HG02884 (cell line): ENCODE measurements around the gene PCSK4.
"Not testable (repeated sequence)": the region's sequence is repeated elsewhere in the genome, so short reads cannot be mapped to it uniquely, and the experiment has no call there.

Experiments
- ATAC-seq: cut with Tn5 transposase; IDR thresholded peaks from one replicate; pipeline ENCODE4 v1.9.1; 2021; ENCODE audit warnings: mild to moderate bottlenecking, moderate library complexity; ENCODE audit not compliant: unreplicated experiment

PCSK4 gene

DNA sequence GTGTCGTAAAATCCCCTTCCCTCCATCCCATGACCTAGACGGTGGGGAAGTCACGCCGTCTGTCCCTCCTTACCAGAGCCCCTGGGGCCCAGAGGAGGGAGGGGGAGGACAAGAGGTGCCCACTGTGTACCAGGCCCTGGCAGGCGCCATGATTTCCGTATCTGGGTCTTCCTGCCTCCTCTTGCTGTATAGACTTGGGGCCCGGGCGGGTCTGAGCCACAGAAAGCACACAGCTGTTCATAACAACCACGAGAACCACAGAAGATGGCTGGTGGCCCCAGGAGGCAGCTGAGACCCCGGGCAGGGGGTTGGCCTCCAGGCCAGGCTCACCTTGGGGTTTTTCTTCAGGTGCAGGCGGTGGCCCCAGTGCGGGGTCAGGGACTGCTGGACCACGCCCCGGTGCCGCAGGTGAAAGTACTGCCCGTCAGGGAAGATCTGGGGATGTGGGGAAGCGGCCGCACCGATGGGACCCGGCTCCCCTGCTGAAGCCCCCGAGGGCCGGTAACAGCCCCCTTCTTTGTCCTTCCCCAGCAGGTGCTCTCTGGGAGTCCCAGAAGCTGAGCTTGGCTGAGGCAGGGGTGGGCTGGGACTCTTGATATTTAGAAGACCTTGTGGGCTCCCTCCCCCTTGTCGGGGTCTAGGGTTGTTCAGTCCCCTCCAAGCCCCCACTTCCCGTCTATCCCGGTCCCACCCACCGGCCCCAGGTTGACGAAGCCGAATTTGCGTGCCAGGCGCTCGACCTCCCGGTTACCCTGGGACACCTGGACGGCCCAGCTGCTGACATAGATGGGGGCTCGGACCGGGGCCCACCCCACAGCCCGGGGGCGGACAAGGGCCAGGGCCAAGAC, 463 bp downstream of the PCSK4 start:
- ATAC-seq, result no peak

DNA sequence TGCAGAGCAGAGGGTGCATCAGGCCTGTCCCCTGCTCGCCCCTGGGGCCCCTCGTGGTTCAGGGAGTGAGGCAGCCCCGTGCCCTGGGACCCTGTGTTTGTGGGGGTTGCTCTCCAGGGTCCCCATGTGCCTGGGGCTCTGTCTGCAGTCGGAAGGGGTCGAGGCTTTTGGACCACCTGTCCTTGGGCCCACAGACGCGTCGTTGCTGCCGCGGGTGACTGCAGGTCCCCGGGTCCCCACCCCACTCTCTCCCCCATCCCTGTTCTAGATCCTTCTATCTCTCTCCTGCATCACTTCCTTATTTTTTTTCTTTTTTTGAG, 1.9 kb downstream of the PCSK4 start:
- no peak for ATAC-seq

DNA sequence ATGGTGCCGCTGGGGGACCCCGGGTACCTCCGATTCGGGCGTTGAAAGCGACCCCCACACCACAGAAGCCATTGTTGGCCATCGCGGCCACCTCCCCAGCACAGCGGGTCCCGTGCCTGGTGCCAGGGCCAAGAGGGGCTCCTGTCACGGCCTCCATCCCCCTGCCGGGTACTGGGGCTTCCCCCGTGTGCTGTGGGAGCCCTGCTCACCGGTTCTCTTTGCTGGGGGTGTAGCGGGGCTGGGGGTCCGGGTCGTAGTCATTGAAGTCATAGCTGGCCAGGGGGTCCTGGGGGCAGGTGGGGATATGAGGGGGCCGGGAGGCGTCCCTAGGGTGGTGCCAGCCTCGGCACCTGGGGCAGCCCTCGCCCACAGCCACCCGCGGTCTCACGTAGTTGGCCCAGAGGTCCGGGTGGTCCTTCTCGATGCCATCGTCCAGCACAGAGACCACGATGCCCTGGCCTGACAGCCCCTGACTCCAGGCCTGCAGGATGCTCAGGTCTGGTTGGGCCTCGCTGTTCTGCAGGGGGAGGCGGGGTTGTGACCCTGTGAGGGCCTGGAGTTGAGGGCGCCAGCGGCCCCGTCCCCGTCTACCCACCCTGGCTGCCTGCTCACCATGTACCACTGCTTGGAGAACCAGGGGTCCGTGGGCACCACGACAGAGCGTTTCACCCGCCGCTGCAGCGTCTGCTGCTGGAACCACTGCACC, 2.4 kb downstream of the PCSK4 start:
- ATAC-seq, result no peak

DNA sequence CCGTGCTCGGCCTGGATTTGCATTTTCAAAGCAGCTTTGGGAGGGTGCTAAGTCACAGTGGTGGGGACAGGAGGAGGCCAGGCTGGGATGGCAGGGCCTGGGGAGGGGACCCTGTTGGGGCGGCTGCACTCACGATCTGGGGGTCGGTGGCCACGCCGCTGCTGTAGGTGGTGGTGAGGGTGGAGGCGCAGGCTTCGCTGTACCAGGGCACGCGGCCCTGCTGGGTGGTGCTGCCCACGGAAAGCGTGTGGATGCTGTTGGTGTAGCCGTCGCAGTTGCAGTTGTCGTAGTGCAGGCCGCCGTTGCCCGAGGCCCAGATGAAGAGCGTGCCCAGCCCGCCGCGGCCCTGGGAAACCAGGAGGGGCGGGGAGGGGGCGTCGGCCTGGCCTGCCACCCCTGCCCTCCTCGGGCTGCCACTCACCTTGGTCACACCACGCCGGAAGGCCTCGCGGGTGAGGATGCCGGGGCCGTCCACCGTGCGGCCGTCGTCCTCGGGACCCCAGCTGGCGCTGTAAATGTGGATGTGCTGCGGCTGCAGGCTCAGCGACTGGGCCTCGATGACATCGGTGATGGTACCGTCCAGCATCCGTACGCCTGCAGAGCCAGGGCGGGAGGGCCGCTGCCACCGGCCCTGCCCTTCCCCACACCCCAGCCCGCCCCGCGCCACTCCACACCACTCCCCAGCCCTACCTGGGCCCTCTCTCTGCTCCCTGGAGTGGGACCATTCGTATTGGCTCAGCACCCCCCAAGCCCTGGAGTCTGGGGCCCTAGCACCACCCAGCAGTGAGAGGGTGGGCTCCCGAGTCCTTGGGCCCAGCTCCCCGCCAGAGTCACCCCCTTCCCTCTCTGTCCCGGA, 3.2 kb downstream of the PCSK4 start:
- ATAC-seq, result no peak

DNA sequence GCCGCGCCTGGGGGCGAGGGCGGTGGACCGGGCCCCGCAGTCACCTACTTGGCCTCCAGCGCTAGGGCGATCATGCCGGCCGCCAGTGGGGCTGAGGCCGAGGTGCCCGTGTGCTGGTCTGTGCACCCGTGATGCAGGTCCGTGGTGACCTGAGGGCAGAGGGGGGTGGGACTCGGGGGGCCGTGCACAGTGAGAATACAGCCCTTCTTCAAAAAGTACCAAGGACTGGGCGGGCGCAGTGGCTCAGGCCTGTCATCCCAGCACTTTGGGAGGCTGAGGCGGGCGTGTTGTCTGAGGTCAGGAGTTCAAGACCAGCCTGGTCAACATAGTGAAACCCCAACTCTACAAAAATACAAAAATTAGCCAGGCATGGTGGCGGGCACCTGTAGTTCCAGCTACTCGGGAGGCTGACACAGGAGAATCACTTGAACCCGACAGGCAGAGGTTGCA, 6.1 kb downstream of the PCSK4 start:
- no peak for ATAC-seq

DNA sequence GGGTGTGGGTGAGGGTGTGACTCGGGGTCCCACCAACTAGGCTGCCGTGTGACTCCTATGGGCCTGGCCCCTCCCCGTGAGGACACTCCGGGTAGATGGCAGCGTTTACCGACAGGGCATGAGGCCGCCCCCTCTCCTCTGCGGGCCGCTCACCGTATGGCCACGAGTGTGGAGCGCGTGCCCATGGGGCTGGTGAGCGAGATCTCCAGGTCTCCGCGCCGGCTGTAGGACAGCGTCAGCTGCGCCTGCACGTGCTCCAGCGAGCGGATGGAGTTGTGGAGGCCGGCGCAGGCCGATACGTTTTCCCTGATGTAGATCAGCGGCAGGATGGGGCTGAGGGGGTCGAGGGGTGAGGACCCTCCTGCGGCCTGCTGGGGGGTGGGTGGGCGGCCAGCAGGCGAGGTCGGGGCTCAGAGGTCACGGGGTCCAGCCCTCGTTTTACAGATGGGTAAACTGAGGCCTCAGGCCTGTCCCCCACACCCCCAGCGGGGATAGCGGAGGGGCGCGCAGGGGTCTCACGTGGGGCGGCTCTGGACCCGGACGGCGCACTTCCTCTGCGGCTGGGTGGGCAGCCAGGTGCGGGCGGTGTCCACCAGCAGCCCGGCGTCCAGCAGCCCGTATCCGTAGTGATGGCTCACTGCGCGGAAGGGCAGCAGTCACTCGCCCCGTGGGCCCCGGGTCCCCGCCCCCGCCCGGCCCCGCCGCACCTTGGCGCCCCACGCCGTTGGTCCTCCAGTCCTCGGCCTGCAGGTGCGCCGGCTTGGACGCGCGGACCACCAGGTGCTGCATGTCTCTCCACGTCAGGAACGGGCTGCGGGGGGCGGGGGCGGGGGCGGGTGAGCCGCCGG, 6.8 kb downstream of the PCSK4 start:
- no peak for ATAC-seq

DNA sequence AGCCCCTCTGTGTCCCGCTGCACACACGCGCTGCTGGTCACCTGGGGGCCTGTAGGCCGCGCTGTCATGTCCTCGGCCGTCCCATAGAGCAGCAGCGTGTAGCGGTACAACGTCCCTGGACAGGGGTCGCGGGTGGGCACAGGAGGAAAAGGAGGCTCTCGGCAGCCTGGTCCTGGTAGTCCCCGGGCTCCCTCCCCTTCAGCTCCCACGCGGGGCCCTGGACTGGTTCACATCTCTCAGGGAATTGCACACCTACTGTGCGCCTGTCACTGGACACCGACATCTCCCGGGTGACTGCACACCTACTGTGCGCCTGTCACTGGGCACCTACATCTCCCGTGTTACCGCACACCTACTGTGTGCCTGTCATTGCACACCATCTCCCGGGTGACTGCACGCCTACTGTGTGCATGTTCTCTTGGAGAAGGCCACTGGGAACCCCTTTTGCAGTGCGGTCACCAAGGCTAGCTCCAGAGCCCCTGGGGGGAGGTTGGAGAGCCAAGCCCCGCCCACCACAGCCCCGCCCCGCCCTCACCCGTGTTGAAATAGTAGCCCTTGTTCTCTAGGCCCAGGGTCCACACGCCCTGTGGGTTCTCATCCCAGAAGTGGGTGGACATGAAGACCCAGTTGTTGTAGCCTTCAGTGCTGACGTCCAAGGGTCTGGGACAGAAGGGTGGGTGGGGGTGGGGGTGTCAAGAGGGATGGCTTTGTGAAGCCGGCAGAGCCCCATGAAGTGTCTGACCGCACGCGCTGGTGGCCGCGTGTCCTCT, 7.6 kb downstream of the PCSK4 start:
- no peak for ATAC-seq

DNA sequence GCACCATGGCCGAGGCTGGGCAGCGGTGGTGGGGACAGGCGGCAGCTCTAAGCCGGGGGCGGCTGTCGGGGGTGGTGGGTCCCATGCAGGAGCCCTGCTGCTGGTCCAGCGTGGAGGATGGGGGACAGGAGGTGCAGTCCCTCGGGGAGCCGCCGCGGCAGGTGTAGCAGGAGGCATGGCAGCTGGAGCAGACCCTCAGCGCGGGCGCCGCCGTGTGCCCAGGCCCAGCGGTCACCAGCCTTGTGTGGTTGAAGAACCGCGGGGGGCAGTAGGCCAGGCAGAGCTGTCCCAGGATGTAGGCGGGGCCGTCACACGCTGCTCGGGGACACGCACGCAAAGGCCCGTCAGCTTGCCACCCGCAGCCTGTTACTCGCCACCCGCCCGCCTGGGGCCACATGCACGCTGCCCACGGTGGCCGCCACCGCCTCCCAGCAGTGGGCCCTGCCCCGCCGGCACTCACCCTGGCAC, 8.2 kb downstream of the PCSK4 start:
- ATAC-seq, result no peak

DNA sequence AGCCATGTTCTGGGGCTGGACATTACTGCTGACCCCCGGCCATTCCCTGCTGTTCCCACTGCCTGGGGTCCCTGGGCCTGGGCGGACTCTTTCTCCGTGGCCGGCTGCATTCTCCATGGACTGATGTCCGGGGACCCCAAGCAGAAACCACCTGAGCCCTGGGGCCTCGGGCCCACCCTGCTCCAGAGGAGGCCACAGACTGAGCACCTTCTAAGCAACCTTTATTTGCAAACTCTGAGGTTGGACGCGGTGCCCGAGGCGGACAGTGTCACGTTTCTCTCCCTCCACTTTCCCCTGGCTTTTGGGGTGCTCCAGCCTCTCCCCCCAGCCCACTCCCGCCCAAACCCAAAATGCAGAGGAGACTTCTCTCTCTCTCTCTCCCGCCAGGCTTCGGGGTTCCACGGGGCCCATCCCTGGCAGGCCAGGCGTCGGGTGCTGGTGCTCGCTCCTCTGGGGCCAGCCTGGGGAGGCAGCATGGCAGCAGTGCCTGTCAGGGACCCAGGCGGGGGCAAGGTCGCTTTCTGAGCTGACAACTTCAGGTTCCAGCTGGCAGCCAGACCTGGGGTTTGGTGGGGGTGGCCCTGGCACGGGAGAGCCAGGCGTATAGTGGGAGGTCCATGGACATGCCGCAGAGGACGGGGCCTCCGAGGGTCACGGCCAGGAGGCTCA, 8.8 kb downstream of the PCSK4 start:
- ATAC-seq, result no peak

DNA sequence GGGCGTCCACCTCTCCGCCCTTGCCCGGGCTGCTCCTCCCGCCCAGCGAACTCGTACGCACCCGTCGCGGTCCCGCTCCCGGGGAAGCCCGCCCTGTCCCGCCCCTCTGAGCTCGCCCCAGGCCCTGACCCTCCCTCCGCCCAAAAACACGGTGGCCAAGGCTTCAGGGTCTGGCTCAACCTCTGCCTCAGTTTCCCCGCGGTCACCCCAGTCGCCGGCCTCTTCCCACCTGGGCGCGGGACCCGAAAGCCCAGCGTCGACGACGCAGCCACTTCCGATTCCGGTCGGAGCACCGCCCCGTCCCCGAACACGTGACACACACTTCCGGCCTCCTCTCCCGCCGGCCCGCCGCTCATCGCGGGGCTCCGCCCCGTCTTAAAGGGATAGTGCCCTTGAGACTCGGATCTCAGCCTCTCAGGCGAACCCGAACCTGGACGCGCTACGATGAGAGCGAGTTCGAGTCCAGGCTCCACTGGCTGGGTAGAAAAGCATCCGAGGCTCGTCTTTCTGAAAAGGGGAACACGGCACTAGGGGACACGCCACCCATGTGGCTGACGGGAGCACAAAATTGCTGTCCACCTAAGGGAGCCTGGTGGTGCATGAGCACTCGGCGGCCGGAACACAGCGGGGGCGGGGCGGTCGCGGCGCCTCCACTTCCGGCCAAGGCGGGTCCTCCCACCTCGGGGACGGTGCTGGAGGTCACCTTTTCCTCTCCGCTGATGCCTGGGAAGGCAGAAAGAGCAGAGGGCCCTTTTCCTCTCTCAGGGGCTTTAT, 11.0 kb downstream of the PCSK4 start, which contains the start of gene C19orf25:
C19orf25 (minus strand) TSS at position 282 of the 774 bp plus-strand sequence. CDS start 312 bp downstream, outside the sequence.
- peak; percentile 74 for ATAC-seq

DNA sequence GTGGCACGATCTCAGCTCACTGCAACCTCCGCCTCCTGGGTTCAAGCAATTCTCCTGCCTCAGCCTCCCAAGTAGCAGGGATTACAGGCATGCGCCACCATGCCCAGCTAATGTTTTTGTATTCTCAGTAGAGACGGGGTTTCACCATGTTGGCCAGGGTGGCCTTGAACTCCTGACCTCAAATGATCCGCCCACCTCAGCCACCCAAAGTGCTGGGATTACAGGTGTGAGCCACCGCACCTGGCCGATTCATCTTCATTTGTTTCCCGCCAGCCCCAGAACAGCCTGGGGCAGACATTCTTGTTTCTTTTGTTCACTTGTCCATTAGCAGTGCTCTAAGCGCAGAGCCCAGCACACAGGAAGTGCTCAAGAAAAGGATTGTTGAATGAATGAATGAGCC, 13.1 kb downstream of the PCSK4 start:
- not testable (repeated sequence) for ATAC-seq

DNA sequence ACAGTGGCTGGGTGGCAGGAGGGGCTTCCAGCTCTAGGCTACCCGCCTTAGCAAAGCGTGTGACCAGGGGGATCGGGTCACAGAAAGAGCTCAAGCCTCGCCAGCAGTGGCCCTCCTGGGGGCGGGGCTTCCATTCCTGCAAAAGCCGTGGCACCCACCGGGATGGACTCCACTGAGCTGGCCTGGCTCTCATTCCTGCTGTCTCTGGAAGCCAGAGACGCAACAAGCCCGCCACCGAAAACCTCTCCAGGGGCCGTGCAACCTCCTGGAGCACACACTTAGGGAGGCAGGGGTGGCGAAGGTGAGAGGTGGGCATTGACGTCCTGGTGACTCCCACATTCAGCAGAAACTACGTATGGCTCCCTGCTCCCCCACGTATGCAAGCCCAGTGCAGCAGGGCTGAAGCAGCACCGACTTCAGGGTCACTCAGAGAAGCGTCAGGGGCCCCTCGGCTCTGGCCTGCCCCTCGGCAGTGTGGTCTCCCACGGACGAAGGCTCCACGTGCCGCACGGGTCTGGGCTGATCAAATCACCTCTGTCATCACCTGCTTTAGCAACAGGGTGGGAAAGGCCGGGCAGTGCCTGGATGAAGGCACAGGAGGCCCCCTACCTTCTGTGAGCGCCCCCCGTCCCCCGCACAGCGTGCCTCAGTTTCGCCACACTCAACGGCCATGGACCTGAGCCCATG, 14.3 kb downstream of the PCSK4 start:
- ATAC-seq, result no peak

DNA sequence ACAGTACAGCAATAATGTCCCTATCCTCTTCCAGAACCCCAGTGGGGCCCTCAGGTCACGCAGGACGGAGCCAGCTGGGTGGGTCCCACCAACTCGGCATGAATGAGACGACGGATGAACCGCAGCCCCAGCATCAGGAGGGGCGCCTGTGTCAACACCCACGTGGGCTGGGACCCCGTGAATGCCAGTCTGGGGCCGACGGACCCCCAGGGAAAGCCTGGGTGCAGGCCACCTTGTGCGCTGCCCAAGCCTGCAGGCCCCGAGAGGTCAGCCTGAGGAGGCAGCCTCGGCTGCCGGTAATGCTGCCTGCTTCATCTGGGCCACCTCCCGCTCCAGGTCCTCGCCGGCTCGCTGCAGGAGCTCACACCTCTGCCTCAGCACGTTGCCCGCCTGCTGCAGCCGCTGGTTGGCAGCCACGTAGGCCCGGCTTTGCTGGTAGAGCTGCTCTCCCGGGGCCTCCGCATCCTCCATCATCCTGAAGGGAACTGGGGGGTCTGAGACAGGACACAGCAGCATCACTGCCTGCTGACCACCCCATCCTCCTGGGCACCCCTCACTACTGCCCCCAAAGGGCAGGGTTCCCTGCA, 15.3 kb downstream of the PCSK4 start:
- ATAC-seq, result no peak

DNA sequence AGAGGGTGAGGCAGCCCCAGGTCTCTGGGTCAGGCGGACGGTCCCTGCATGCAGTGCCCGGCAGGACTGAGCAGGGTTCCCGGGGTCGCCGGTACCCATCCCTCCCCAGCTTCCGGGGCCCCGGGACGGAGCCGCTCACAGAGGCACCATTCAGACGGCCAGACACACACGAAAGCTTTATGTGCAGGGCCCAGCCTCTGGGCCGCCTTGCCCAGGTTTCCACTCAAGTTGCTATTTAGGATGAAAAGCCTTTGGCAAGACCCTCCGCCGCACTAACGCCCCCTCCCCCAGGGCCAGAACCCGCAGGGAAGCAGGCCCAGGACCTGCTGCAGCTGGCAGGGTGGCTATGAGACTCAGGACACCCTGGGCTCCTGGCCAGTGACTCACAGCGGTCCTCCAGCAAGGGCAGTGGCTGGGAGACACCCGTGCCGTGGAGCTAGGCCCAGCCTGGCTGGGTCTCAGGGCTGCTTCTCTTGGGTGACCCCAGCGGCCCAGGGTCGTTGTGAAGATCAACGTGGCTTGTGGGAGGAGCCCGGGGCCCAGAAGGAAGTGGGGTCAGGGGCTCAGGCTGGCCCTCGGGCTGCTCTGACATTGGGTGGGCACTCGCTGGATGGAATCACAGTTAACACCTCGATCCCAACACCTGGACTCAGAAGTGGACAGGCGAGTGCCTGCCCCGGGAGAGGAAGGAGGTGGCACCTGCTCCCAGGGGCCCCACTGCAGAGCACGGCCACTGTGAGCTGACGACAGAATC, 16.0 kb downstream of the PCSK4 start:
- ATAC-seq, result no peak

DNA sequence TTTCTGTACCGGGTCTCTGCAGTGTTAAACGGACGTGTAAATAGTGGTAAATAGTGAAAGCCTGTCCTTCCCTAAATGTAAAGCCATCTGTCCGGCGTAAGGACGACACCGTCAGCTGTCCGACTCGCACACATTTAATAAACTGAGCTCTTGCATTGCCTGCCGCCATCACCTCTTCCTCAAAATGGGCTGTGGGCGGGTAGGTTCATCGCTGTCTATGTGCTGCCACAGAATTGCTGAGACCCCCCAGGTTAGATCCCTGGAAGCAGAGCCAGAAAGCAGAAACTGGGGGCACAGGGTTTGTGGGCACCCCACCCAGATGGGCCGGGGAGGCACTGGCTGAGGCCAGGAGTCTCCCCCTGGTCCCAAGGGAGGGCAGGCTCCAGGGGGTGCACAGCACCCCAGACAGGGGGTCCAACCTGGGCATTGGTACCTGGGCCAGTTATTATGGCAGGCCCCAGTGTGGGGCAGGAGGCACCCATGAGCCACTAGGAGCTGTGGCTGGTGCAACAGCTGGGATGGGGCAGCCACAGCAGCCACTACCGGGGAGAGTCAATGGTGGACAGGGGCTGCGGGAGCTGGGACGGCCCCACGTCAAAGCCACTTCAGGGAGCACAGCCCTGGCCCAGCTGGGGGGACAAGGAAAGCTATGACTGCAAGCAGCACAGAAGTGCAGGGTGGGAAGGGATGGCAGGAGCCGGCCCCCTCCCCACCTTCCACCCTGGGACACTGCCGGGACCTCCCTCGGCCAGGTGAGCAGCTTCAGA, 16.9 kb downstream of the PCSK4 start:
- no peak for ATAC-seq
